Testis (tissue), 2 donors: Measurements from ENCODE around the gene KRT17.

Experiments
- POLR2A ChIP-seq: fragments of 450-650 bp; IDR thresholded peaks from one replicate; pipeline ENCODE4 v1.6.1; 2017; ENCODE audit warnings: antibody characterized with exemption, mild to moderate bottlenecking, moderate library complexity
- TF ChIP-seq, protein P1 (sequence below), 3 experiments: fragments of 450-650 bp in 2 of 3; fragments of 200-600 bp in 1 of 3; sonication (generic) in 1 of 3; IDR thresholded peaks; one replicate each; pipeline ENCODE4 v1.5.1; 2016 to 2019; ENCODE audit warnings: antibody characterized with exemption in 3 of 3, mild to moderate bottlenecking in 2 of 3, moderate library complexity in 1 of 3

DNA sequence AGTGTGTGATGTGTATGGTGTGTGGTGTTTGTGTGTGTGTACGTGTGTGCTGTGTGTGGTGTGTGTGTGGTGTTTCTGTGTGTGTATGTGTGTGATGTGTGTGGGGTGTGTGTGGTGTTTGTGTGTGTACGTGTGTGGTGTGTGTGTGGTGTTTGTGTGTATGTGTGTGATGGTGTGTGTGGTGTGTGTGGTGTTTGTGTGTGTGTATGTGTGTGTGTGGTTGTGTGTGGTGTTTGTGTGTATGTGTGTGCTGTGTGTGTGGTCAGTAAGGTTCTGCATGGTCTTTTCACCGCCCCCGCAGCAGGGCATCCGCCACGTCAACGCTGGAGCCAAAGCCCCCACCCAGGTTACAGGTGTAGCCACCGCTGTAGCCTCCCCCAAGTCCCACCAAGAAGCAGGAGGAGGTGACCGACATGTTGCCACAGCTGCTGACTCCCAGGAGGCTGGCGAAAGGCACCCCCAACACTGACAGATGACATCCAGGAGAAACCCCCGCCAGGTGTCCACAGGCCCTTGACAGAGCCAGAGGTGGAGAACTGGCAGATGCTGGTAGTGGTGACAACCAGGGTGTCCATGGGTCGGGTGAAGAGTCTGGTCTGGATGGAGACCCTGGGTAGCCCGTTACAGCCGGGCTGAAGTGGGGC lies 9.3 kb upstream of the KRT17 start:
- TF ChIP-seq, protein P1, sequence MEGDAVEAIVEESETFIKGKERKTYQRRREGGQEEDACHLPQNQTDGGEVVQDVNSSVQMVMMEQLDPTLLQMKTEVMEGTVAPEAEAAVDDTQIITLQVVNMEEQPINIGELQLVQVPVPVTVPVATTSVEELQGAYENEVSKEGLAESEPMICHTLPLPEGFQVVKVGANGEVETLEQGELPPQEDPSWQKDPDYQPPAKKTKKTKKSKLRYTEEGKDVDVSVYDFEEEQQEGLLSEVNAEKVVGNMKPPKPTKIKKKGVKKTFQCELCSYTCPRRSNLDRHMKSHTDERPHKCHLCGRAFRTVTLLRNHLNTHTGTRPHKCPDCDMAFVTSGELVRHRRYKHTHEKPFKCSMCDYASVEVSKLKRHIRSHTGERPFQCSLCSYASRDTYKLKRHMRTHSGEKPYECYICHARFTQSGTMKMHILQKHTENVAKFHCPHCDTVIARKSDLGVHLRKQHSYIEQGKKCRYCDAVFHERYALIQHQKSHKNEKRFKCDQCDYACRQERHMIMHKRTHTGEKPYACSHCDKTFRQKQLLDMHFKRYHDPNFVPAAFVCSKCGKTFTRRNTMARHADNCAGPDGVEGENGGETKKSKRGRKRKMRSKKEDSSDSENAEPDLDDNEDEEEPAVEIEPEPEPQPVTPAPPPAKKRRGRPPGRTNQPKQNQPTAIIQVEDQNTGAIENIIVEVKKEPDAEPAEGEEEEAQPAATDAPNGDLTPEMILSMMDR (IDR thresholded peaks at IDR 0.05), result no peak
- TF ChIP-seq POLR2A, result no peak
